Activated CD4-positive, CD25-positive, alpha-beta regulatory T cell treated with anti-CD3 and anti-CD28 coated beads, Interleukin-2, amount 50 U/mL, for 16 hours (primary cell): ENCODE data around the gene RBM20.
"Not testable (repeated sequence)": the region's sequence is repeated elsewhere in the genome, so short reads cannot be mapped to it uniquely, and the experiment has no call there.

Experiments used
- DNase-seq: peaks from one replicate; pipeline ENCODE4 v3.0.0-alpha.2; 2020; ENCODE audit warnings: low read depth, low spot score

The RBM20 gene

DNA sequence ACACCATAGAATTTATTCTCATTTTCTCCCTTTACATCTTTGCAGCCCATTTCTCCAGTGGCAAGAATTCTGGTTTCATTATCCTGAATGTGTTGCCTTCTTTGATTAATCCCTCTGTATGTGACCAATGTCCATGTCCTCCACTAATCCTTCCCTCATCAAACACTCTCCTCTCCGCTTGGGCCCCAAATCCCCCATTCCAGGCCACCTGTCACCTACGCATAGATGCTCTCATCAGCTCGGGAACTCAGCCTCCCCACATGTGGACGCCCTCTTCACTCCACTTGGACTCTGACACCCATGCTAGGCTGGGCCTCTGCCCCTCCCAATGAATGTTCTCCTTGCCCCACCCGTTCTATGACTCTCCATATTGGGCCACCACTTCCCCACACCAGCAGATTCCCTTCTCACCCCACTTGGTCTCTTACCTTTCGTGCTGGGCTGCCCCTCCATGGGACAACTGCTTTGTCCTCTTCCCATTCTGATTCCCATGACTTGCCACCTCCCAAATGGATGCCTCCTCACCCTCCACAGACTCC is 18.7 kb upstream of the RBM20 start:
- DNase-seq: no peak

DNA sequence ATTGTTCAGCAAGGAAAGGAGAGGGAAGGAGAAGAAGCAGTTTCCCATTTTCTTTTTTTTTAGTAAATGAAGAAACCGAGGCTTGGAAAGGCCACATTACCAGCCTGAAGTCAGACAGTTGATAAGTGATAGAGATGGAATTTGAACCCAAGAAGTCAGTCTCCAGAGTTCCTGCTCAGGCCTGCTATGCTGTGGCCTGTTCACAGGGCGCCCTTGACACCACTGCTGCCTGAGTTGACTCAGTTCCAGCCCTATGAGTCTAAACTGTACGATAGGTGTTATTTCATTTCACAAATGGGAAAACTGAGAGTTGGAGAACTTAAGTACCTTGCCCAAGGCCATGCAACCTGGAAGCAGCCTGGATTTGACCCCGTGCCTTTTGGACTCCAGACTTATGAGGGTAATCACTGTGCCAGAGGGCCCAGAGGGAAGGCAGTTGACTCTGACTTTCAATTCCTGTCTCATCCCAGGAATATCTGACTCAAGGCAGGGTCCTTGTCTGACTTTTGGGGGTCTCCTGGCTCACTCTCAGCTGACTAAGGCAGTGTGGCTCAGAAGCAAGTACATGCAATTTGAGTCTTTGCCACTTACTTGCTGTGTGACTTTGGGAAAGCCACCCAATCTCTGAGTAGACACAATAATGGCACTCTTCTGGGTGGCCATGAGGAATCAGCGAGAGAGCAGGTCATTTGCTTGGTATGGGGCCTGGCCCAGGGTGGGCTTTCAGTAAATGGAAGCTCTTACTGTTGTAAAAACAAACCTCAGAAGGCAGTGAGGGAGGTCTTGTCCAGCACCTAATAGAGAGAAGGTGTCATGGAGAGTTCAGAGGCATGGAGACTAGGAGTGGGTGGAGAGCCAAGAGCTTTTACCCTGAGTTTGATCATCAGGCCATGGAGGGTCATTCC is 17.9 kb upstream of the RBM20 start:
- DNase-seq: no peak

DNA sequence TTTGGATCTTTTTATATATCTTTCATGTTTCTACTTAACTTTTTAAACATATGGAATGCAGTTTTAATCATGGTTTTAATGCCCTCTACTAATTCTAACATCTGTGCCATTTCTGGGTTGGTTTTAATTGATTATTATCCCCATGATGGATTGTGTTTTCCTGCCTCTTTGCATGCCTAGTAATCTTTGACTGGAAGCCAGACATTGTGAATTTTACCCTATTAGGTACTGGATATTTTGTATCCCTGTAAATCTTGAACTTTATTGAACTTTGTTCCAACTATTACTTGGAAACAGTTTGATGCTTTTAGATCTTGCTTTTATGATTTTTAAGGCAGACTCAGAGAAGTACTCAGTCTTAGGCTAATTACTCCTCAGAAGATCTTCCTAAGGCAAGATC is 16.0 kb upstream of the RBM20 start:
- no peak for DNase-seq

DNA sequence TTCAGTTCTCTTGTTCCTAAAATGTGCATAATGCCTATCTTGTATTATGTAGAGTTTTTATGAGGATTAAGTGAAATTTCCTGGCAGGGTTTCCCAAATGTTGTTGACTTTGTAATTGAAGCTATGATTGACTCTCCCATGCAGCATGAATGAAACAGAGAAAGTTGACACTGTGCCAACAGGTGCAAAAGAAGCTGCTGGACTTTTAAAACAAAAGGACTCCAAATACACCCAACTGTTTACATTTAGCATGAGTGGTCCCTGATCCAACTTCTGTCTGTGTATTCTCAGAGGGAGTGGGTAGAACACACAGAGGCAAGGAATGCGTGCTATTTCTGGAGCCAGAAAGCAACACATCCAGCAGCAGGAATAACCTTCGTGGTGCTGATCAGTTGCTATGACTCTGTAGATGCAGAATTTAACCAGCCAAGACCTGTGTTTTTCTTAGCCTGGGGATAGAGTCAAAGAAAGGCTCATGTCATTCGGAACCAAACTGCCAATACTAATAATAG is 14.4 kb upstream of the RBM20 start:
- no peak for DNase-seq

DNA sequence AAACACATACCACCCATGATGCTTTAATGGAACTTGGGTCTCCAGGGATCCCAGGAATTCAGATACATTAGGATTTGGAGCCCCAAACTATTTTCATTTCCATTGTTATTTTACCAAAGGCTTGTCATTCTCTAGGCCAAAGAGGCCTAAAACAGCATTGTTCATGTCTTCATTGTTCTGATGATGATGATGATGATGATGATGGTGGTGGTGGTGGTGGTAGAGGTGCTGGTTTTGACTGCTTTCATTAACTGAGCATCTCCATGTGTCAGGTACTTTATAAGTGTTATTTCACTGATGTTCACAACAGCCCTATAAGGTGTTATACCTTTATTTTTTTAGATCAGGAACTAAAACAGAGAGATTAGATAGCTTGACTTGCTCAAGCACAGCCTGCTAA is 12.2 kb upstream of the RBM20 start:
- DNase-seq: no peak

DNA sequence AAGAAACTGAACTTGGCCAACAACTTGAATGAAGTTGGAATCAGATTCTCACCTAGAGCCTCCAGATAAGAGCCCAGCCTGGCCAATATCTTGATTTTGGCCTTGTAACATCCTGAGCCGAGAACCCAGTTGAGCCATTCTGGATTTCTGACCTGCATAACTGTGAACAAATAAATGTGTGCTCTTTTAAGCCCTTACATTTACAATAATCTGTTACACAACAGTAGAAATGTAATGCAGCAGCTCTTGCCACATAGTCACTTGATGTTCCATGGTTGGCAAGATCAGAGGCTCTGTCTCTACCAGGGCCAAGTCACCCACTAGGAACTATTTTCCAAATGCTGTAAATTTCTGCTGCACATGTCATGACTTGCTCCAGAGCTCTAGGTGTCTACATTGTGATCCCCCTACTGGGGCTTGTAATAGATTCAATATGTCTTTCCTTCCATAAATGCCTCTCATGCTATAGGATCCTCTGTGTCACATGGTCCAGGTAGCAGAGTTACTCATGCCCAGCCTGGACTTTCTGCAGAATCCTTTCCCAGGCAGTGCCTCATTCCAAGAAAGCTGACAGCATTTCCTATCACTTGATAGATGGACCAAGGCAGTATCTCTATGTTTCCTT is 11.4 kb upstream of the RBM20 start:
- DNase-seq: no peak

DNA sequence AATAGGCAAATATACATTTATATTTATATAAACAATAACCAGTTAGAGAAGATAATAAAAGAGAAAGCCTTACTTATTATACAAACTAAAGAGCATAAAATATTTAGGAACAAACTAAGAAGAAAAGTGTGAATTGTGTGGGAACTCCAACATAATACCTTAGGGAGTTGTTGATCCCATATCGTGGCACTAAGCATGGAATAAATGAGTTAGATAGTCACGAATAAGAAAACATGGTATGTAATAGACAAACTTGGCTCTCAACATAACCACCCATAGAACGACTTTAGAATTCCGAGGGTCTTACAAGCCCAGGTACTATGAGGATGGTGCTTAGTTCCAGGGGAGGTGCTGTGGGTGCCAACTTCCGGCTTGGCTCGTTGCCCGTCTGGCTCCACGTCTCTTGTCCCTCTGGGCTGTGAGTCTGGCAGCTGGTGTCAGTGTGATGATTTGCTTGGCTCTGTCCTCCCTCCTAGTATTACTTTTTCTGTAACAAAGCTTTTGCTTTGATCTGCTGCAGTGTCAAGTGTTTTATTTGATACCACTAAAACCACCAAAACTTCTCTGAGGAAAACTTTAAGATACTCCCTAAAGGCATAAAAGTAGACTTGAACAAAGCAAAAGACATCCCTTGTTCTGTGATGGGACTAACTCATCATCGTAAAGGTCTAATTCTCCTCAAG is 9.5 kb upstream of the RBM20 start:
- DNase-seq: no peak

DNA sequence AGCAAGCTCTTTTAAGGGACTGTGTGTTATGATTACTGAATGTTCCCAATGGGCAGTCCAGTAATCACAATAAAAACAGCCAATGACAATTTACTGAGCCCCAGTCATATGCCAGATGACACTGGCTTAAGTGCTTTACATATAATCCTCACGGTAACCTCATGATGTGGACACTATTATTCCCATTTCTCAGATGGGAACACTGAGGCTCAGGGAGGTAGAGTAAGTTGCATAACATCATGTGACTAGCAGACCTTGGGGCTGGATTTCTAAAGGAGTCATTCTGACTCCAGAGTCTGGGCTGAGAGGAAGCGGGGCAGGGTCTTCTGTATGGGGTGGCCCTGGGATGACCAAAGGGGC is 7.6 kb upstream of the RBM20 start:
- no peak for DNase-seq

DNA sequence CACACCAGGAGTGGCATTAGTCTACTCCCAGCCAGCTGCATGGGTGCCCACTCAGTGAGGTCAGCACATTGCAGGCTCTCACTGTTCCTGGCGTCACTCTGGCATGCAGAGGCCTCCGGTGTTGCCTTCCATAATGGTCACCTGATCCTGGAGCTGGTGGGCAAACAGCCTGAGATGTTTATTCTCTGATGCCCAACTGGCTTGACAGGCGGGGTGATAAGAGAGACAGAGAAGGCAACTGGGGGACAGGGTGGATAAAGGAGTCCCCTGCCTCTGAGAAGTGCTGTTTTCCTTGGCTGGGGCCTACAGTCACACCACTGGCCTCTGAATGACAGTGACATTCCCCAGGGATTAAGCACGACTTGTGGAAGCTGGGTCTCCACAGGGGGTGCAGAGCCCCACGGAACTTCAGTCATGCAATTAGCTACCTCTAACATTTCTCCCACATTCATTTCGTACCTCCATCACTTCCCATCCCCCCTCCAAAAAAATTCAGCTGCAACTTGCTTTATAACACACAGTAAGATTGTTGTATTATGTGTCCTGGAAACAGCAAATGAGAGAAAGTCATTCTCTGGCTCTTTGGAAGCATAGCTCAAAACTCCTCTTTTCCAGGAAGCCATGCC is 7.1 kb upstream of the RBM20 start:
- no peak for DNase-seq

DNA sequence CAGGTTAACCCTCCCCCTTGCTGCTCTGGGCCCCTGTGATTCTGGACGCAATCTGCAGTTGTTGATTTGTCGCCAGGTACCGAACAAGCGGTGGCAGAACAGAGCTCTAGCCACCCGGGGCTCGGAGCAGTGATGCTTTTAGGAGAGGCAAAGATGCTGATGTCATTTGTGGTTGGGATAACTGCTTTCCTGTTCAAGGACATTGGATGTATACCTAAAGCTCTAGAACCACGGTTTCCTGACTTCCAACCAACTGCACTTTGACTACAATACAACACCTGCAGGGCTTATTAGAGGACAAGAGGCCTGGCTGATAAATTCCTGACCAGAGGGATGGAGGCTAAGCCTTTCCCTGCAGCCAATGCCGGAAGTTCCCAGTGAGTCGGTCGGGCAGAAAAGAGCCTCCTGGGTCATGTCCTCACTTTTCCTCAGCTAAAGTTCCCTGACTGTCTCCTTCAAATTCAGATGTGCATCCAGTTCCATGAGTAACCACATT is 6.5 kb upstream of the RBM20 start:
- DNase-seq: no peak

DNA sequence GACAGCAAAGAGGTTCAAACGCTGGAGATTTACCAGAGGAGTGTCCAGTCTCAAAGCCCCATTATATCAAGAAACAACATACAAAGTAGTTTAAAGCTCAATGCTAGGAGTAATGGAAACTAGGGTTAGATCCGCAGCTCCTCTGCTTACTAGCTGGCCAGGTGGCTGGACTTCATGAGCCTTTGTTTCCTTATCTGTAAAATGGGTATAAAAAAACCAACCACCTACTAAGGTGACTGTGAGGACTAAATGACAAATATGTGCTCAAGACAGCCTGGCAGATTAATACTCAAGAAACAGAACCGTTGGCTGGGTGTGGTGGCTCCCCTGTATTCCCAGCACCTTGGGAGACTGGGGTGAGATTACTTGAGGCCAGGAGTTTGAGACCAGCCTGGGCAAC is 5.8 kb upstream of the RBM20 start:
- DNase-seq: no peak

DNA sequence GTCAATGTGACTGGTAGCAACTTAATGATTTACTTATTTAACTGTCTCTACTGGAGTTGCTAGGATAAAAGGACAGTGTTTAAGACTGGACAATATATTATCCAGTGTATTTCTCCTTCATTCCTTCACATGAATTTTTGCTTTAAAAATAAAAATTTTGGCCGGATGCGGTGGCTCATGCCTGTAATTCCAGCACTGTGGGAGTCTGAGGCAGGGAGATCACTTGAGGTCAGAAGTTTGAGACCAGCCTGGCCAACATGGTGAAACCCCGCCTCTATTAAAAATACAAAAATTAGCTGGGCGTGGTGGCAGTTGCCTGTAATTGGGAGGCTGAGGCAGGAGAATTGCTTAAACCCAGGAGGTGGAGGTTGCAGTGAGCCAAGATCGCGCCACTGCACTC is 5.1 kb upstream of the RBM20 start:
- DNase-seq: not testable (repeated sequence)

DNA sequence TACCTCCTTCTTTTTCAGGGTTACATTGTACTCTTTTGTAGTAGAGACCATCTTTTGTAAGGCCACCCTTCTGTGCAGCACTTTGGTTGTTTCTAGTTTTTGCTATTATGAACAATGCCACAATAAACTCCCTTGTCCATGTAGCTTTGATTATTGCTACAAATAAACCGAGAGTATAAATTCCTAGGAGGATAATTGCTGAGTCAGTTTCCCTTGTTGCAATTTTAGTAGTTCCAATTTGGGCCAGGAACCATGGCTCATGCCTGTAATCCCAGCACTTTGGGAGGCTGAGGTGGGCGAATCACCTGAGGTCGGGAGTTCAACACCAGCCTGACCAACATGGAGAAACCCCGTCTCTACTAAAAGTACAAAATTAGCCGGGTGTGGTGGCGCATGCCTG is 4.3 kb upstream of the RBM20 start:
- DNase-seq: not testable (repeated sequence)

DNA sequence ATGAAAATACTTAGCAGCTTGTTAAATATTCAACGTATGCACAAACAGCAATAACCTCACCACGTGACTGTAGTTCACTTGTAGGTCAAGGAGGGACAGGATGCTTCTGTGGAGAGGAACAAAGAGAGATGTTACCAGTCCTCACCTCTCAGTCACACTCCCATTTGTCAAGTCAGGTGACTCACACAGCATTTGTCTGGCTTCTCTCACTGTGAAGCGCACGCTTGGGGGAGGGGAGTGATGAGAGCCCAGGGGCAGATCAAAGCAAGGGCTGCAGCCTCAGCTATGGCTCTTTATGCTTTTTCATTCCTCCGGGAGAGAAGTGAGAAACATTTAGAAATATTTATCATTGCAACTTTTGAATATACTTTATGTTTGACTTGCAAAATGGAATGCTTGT is 2.9 kb upstream of the RBM20 start:
- no peak for DNase-seq

DNA sequence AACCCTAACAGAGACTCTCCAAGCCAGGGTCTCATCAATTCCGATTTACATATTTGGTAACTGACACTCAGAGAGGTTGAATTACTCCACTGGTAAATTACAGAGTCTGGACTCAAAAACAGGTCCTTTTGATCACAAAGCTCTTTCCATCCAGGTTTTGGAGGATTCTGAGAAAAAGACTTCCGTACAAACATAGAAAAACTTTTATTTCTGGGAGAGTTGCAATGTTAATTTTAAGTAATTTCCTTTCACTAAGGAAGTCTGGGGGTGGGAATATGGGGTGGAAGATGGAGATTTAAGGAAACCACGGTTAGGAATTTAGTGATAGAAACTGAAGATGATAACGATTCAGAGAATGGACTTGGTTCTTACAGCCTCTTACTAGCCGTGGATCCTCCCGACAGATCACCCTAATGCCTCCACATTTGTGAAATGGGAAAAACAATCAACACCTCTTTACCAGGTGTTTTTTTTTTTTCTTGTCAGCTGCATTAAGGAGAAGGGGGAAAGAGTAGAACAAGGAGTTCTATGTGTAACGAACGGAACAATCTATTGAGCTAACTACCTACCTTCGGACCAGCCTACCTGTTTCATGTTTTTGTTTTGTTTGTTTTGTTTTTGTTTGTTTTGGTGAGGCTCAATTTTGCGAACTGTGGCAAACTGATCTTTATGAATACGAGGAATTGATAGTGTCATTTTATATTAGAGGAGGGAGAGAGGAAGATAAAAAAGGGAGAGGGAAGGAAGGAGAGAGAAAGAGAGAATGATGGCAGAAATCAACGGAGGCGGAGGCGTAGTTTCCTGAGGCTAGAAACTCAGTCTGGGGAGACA is 1.7 kb upstream of the RBM20 start:
- no peak for DNase-seq

DNA sequence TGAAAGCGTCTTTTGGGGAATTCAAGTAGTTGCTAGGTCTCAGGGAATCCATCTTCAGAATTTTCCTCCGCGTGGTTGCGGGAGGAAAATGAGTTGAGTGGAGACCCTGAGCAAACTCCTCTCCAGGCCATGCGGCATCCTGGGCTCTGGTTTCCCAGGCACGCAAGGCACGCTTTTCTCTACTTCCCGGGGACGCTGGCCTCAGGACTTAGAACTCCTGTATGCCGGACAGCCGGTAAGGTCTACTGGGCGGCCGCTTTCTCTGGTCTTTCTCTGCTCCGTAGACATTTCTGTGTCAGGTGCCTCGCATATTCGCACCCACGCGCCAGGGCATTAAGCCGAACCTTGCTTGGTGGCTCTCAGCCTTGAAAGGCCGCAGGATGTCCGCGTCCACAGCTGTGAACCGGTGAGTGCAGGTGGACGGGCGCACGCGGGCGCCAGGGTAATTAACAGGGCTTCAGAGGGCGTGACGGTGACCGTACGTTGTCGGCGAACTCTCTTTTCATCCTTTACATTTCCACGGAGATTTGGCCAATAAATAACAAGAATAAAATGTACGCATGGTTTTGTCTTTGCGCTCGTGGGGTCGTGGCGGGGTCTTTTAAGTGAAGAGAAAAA is 992 bp upstream of the RBM20 start:
- DNase-seq: no peak

DNA sequence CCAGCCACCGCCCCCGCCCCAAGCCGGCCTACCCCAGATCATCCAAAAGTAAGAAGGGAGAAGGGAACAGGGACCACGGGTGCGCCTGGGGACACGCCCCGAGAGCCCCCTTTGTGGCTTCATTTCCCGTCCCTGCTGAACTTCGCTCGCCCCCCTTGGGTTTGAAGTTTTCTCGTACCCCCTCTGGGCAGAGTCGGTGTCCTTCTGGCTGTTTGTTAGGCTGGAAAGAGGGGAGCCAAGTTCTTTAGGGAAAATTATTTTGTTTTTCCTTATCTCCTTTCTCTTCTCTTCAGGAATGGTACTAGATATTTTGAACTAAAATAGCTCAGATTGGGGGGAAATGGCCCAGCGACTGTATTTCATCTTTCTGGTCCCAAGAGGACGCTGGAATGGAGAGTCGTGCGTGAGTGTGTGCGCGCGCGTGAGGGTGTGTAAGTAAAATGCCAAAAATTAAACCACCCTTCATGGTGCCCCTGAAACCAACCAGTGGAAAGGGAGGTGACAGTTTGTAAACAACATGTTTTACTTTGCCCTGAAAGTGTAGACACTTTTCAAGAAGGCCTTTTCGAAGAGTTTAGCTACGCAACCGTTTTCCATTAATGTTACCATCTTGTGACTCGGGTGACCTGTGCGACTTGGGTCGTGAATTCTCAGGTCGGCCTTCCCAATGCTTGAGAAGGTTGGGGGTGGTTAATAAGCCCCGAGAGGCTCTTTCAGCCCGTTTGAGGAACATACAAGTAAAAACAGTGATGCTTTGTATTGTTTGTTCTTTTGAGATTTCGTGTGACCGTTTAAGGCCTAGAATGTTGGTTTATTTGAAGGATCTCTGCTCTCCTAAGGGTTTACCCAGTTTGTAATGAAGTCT is 694 bp downstream of the RBM20 start:
- DNase-seq: no peak

DNA sequence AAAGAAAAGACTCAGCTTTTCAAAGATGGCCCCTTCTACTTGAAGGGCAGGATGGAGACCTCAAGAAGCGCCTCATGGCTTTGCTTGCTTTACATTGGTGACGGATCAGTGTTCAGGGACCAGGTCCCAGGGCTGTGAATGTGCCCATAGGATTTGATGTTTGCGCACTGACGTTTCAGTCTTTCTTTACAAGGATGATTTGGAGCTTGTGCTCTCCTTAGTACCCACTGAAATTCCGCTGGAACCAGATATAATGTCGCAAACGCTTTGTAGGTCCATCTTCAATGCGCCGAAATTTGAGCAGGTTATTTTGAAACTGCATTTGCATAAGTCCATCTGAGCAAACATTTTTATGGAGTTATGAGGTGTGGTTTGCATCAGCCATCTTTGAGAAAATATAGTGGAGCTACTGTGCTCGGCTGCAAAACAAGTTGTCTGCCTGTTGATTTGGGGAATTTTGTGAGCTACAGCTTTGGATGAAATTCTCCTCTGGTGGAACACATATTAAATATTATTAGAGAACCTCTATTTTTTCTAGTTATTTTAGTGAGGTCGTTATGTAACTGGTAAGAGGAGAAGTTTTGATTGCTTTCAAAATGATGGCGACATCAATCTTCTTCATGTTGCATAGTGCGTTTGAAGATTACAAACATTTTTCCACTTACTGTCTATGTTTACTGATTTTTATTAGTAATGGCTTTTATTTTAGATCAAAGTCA is 2.4 kb downstream of the RBM20 start:
- DNase-seq: no peak

DNA sequence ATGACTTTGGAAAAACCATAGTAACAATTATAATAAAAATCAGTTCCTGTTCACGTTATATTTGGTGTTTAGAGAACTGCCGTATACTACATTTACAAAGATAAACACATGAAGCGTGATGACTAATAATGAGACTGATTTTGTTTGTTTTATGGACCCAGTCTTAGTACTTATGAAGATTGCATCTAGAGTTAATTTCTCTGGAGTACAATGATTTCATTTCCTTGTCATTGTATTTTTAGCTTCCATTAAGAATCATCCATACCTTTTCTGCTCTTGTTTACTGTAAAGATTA is 2.9 kb downstream of the RBM20 start:
- no peak for DNase-seq
